ENCODE measurements around the gene PCDHGA1. TPM values are rescaled to one million over a fixed set of nuclear protein-coding genes. Genes with fewer than 3 reads are reported as not detected.

Gene PCDHGA1
- under 1 TPM in 4 of 6 donors, not detected in 2; 0.15 to 0.51 (median 0.24) TPM for total RNA-seq

DNA sequence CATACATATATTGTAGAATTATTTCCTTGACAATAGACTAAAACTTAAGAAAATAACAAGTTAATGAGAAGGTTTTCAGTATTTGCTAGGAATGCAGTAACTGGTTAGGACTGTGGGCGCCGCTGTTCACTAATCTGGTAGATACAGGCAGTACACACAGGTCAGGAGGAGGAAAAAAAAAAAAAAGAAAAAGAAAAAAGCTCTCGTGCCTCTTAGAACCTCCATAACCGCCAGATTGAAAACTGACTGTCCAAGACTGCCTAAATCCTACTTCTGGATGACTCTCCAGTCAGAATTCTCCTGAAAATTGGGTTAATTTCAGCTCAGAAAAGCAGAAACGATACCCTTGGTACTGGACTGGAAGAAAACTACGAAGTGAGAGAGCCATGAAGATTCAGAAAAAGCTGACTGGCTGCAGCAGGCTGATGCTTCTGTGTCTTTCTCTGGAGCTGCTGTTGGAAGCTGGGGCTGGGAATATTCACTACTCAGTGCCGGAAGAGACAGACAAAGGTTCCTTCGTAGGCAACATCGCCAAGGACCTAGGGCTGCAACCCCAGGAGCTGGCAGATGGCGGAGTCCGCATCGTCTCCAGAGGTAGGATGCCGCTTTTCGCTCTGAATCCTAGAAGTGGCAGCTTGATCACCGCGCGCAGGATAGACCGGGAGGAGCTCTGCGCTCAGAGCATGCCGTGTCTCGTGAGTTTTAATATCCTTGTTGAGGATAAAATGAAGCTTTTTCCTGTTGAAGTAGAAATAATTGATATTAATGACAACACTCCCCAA lies at the start of gene PCDHGA1:
Gene PCDHGA1, plus strand, starts transcription at position 216 of the 782 bp plus-strand sequence.
- DNase-seq (no peak), ATAC-seq (ENCODE audit: low FRiP score in 2 of 2) (no peak)
- Histone ChIP-seq H3K4me3 (no peak within 1 kb of the TSS), H3K9me3 (peaks cover 48 to 85% (median 64%) of the 10 kb centered on the region in 4 donors), H3K27ac (no peak within 1 kb of the TSS), H3K36me3 (no peaks in the 10 kb centered on the region), H3K4me1 (no peaks in the 10 kb centered on the region), H3K27me3 (no peaks in the 10 kb centered on the region)
- no peak for TF ChIP-seq POLR2A (IDR thresholded peaks at IDR 0.05)
- TF ChIP-seq, protein P1, sequence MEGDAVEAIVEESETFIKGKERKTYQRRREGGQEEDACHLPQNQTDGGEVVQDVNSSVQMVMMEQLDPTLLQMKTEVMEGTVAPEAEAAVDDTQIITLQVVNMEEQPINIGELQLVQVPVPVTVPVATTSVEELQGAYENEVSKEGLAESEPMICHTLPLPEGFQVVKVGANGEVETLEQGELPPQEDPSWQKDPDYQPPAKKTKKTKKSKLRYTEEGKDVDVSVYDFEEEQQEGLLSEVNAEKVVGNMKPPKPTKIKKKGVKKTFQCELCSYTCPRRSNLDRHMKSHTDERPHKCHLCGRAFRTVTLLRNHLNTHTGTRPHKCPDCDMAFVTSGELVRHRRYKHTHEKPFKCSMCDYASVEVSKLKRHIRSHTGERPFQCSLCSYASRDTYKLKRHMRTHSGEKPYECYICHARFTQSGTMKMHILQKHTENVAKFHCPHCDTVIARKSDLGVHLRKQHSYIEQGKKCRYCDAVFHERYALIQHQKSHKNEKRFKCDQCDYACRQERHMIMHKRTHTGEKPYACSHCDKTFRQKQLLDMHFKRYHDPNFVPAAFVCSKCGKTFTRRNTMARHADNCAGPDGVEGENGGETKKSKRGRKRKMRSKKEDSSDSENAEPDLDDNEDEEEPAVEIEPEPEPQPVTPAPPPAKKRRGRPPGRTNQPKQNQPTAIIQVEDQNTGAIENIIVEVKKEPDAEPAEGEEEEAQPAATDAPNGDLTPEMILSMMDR (IDR thresholded peaks at IDR 0.05), result no peak
- no peak for TF ChIP-seq EP300 (IDR thresholded peaks at IDR 0.05)
- TF ChIP-seq POLR2AphosphoS5 (IDR thresholded peaks at IDR 0.05), result no peak
- WGBS, 2 donors, result 25 to 29% methylated on average over 21 of the region's 21 CpGs

DNA sequence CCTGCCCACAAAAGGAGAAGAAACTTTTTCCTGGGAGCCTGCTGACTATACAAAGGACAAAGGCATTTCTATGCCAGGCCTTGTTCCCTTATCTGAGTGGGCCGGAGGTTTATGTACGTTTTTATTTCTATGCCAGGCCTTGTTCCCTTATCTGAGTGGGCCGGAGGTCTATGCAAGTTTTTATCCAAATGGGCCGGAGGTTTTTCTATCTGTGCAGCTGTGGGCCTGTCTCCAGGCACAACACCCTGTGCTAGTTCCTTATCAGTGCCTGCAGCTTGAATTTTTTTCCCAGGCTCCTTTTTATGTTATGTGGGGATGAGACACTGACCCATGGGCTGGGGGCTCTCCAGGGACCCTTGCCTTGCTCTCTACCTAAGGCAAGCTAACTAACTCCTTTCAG lies 31.9 kb upstream of the PCDHGA1 start:
- Histone ChIP-seq H3K27ac (no peak overlapping the region), H3K4me3 (no peak overlapping the region), H3K36me3 (peaks cover 0 to 3% (median 0%) of the 10 kb centered on the region in 4 donors), H3K27me3 (no peaks in the 10 kb centered on the region), H3K4me1 (no peaks in the 10 kb centered on the region), H3K9me3 (peaks cover 53 to 99% (median 89%) of the 10 kb centered on the region in 4 donors)
- WGBS, 2 donors, result 87 to 88% methylated on average over 4 of the region's 4 CpGs
- ATAC-seq (ENCODE audit: low FRiP score in 2 of 2) (no peak), DNase-seq (no peak)
- no peak for TF ChIP-seq POLR2AphosphoS5 (IDR thresholded peaks at IDR 0.05)
- TF ChIP-seq POLR2A (IDR thresholded peaks at IDR 0.05), result no peak
- TF ChIP-seq, protein P1 (IDR thresholded peaks at IDR 0.05), result no peak
- no peak for TF ChIP-seq EP300 (IDR thresholded peaks at IDR 0.05)

DNA sequence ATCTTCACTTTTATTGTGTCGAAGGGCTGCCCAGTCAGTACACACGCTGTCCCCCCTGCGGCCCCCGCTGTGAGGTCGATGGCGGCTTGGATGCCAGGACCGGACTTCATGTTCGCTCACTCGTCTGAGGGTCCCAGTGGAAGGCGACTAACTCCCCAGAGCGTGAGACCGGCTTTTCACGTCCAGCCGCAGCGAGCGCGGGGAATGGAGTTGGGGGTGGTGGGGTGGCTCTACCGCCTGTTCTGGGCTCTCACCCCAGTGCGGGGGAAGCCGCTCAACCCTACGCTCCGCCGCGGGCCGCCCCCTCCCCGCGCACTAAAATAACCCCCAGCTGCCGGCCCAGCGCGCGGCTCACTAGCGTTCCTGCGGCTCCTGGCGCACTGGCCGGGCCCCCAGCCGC lies 26.6 kb upstream of the PCDHGA1 start, which contains the start of gene SLC25A2:
Gene SLC25A2, minus strand, starts transcription at position 294 of the 400 bp plus-strand sequence. Its CDS starts 184 bp downstream, at position 110.
- Histone ChIP-seq H3K27me3 (no peaks in the 10 kb centered on the region), H3K27ac (no peak within 1 kb of the TSS), H3K4me3 (no peak within 1 kb of the TSS), H3K36me3 (no peaks in the 10 kb centered on the region), H3K4me1 (no peaks in the 10 kb centered on the region), H3K9me3 (peaks cover 78 to 99% (median 93%) of the 10 kb centered on the region in 4 donors)
- no peak for ATAC-seq (ENCODE audit: low FRiP score in 2 of 2)
- TF ChIP-seq POLR2AphosphoS5 (IDR thresholded peaks at IDR 0.05) (no peak), POLR2A (IDR thresholded peaks at IDR 0.05) (no peak), EP300 (IDR thresholded peaks at IDR 0.05) (no peak)
- TF ChIP-seq, protein P1 (IDR thresholded peaks at IDR 0.05), result no peak
- WGBS, 2 donors, result 46 to 67% methylated on average over 21 to 25 of the region's 36 CpGs
- DNase-seq, result peak in 1 of 2 donors; percentile 67

DNA sequence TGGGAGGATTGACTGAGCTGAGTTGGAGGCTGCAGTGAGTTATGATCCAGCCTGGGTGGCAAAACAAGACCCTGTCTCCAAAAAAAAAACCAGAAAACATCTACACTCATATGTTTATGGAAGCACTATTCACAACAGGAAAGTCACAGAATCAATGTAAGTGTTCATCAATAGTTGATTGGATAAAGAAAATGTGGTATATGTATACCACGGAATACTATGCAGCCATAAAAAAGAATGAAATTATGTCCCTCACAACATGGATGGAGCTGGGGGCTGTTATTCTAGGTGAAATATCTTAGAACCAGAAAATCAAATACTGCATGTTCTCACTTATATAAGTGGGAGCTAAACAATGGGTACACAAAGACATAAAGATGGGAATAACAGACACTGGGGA lies 23.7 kb upstream of the PCDHGA1 start:
- Histone ChIP-seq H3K36me3 (no peaks in the 10 kb centered on the region), H3K4me3 (no peak overlapping the region), H3K4me1 (no peaks in the 10 kb centered on the region), H3K27ac (no peak overlapping the region), H3K9me3 (peaks cover 69 to 99% (median 98%) of the 10 kb centered on the region in 4 donors), H3K27me3 (no peaks in the 10 kb centered on the region)
- DNase-seq, result no peak
- no peak for ATAC-seq (ENCODE audit: low FRiP score in 2 of 2)
- no peak for TF ChIP-seq POLR2AphosphoS5 (IDR thresholded peaks at IDR 0.05)
- no peak for TF ChIP-seq POLR2A (IDR thresholded peaks at IDR 0.05)
- TF ChIP-seq EP300 (IDR thresholded peaks at IDR 0.05), result no peak
- TF ChIP-seq, protein P1 (IDR thresholded peaks at IDR 0.05), result no peak
- WGBS, 2 donors, result 96 to 100% methylated on average over 1 of the region's 1 CpG
